HEK293 (cell line): ENCODE results near the gene SWI5.
A peak's percentile ranks its signal among the peaks of the same experiment; 100 is the strongest.

ENCODE experiments used
- CTCF ChIA-PET: fragments of 350-600 bp; formaldehyde crosslinking; extraction: SDS; loops from one replicate; lab custom pipeline; 2021; ENCODE audit warnings: antibody characterized with exemption; lab: Yijun Ruan, JAX
- POLR2A ChIA-PET: fragments of 300-600 bp; formaldehyde crosslinking; extraction: SDS; loops from one replicate; lab custom pipeline; 2020; ENCODE audit warnings: antibody characterized with exemption, inconsistent platforms; lab: Yijun Ruan, JAX
- H3K27ac ChIP-seq: fragments of 200-500 bp; sonication (Bioruptor generic); 2 replicates; pipeline ENCODE4 v1.5.1; 2014; ENCODE audit warnings: low read depth, low read length, control low read depth, inconsistent platforms; ENCODE audit errors: extremely low read depth
- H3K36me3 ChIP-seq, 2 experiments: fragments of 200-500 bp in 1 of 2; sonication (Bioruptor generic) in 1 of 2; 1 replicate in 1 of 2; 2 replicates in 1 of 2; pipeline ENCODE4 v1.5.1; 2014 to 2017; ENCODE audit warnings: inconsistent platforms in 2 of 2, low read length in 2 of 2; ENCODE audit not compliant: control insufficient read depth in 2 of 2, insufficient read depth in 1 of 2
- H3K4me1 ChIP-seq: fragments of 200-500 bp; sonication (Bioruptor generic); 2 replicates; pipeline ENCODE4 v1.5.1; 2014; ENCODE audit warnings: mild to moderate bottlenecking, low read length, inconsistent platforms; ENCODE audit not compliant: control insufficient read depth, insufficient read depth
- H3K4me3 ChIP-seq: 2 replicates; pipeline ENCODE4 v1.5.1; 2011; ENCODE audit warnings: low read depth, mild to moderate bottlenecking, control low read depth, low read length, moderate library complexity
- H3K9me3 ChIP-seq: fragments of 200-500 bp; sonication (Bioruptor generic); 2 replicates; pipeline ENCODE4 v1.5.1; 2014; ENCODE audit warnings: low read depth, low read length, inconsistent platforms; ENCODE audit not compliant: control insufficient read depth, insufficient read depth
- BCL11A ChIP-seq: fragments of 450-650 bp; formaldehyde crosslinking; IDR thresholded peaks from 2 replicates; pipeline ENCODE4 v1.5.1; 2016; ENCODE audit warnings: low read depth, missing biosample characterization, missing genetic modification characterization
- REPIN1 ChIP-seq: fragments of 450-650 bp; formaldehyde crosslinking; IDR thresholded peaks from 2 replicates; pipeline ENCODE4 v1.5.1; 2017; ENCODE audit warnings: missing biosample characterization, missing genetic modification characterization, low read depth
- SETDB1 ChIP-seq: IDR thresholded peaks from one replicate; pipeline ENCODE4 v1.6.1; 2017; ENCODE audit warnings: mild to moderate bottlenecking, low read length, moderate library complexity, mixed read lengths; ENCODE audit not compliant: insufficient read length
- ZBTB1 ChIP-seq: fragments of 450-650 bp; formaldehyde crosslinking; IDR thresholded peaks from 2 replicates; pipeline ENCODE4 v1.5.1; 2016; ENCODE audit warnings: missing biosample characterization, missing genetic modification characterization
- ZBTB10 ChIP-seq: fragments of 450-650 bp; formaldehyde crosslinking; IDR thresholded peaks from 2 replicates; pipeline ENCODE4 v1.5.1; 2016; ENCODE audit warnings: missing biosample characterization, missing genetic modification characterization
- ZNF121 ChIP-seq: fragments of 450-650 bp; formaldehyde crosslinking; IDR thresholded peaks from 2 replicates; pipeline ENCODE4 v1.5.1; 2016; ENCODE audit warnings: missing biosample characterization, missing genetic modification characterization
- ZNF132 ChIP-seq: fragments of 450-650 bp; formaldehyde crosslinking; IDR thresholded peaks from 2 replicates; pipeline ENCODE4 v1.5.1; 2017; ENCODE audit warnings: missing biosample characterization, missing genetic modification characterization, borderline replicate concordance
- ZNF239 ChIP-seq: fragments of 450-650 bp; formaldehyde crosslinking; IDR thresholded peaks from 2 replicates; pipeline ENCODE4 v1.5.1; 2016; ENCODE audit warnings: missing biosample characterization, missing genetic modification characterization
- ZNF248 ChIP-seq: fragments of 450-650 bp; formaldehyde crosslinking; IDR thresholded peaks from 2 replicates; pipeline ENCODE4 v1.5.1; 2017; ENCODE audit warnings: missing biosample characterization, missing genetic modification characterization
- ZNF311 ChIP-seq: fragments of 450-650 bp; formaldehyde crosslinking; IDR thresholded peaks from 2 replicates; pipeline ENCODE4 v1.5.1; 2017; ENCODE audit warnings: missing biosample characterization, missing genetic modification characterization, borderline replicate concordance
- ZNF341 ChIP-seq: fragments of 450-650 bp; formaldehyde crosslinking; IDR thresholded peaks from 2 replicates; pipeline ENCODE4; 2016; ENCODE audit warnings: low read depth, missing biosample characterization, missing genetic modification characterization
- ZNF366 ChIP-seq: fragments of 450-650 bp; formaldehyde crosslinking; conservative IDR thresholded peaks from 2 replicates; pipeline ENCODE4 v1.5.1; 2016; ENCODE audit warnings: missing biosample characterization, missing genetic modification characterization
- ZNF404 ChIP-seq: fragments of 450-650 bp; formaldehyde crosslinking; IDR thresholded peaks from 2 replicates; pipeline ENCODE4 v1.5.1; 2017; ENCODE audit warnings: missing biosample characterization, missing genetic modification characterization
- ZNF416 ChIP-seq: fragments of 450-650 bp; formaldehyde crosslinking; IDR thresholded peaks from 2 replicates; pipeline ENCODE4 v1.5.1; 2016; ENCODE audit warnings: missing biosample characterization, missing genetic modification characterization
- ZNF544 ChIP-seq: fragments of 450-650 bp; formaldehyde crosslinking; IDR thresholded peaks from 2 replicates; pipeline ENCODE4 v1.5.0; 2017; ENCODE audit warnings: missing biosample characterization, missing genetic modification characterization
- ZNF548 ChIP-seq: fragments of 450-650 bp; formaldehyde crosslinking; IDR thresholded peaks from 2 replicates; pipeline ENCODE4 v1.5.1; 2016; ENCODE audit warnings: missing biosample characterization, missing genetic modification characterization
- ZNF561 ChIP-seq: fragments of 450-650 bp; IDR thresholded peaks from 2 replicates; pipeline ENCODE4 v1.5.1; 2018; ENCODE audit warnings: missing biosample characterization, missing genetic modification characterization, borderline replicate concordance
- ZNF571 ChIP-seq: fragments of 450-650 bp; formaldehyde crosslinking; IDR thresholded peaks from 2 replicates; pipeline ENCODE4 v1.5.0; 2017; ENCODE audit warnings: missing biosample characterization, missing genetic modification characterization
- ZNF610 ChIP-seq: fragments of 450-650 bp; formaldehyde crosslinking; IDR thresholded peaks from 2 replicates; pipeline ENCODE4 v1.5.1; 2016; ENCODE audit warnings: missing biosample characterization, missing genetic modification characterization, borderline replicate concordance
- ZNF629 ChIP-seq: fragments of 450-650 bp; formaldehyde crosslinking; IDR thresholded peaks from 2 replicates; pipeline ENCODE4 v1.5.1; 2017; ENCODE audit warnings: missing biosample characterization, missing genetic modification characterization
- ZNF654 ChIP-seq: fragments of 450-650 bp; formaldehyde crosslinking; IDR thresholded peaks from 2 replicates; pipeline ENCODE4 v1.5.1; 2016; ENCODE audit warnings: low read depth, missing biosample characterization, missing genetic modification characterization
- ZNF658 ChIP-seq: fragments of 450-650 bp; formaldehyde crosslinking; IDR thresholded peaks from 2 replicates; pipeline ENCODE4; 2016; ENCODE audit warnings: missing biosample characterization, missing genetic modification characterization
- ZNF747 ChIP-seq: fragments of 450-650 bp; formaldehyde crosslinking; IDR thresholded peaks from 2 replicates; pipeline ENCODE4 v1.5.1; 2016; ENCODE audit warnings: missing biosample characterization, missing genetic modification characterization
- ZNF776 ChIP-seq: fragments of 450-650 bp; formaldehyde crosslinking; IDR thresholded peaks from 2 replicates; pipeline ENCODE4 v1.5.0; 2017; ENCODE audit warnings: missing biosample characterization, missing genetic modification characterization, borderline replicate concordance
- ZSCAN18 ChIP-seq: fragments of 450-650 bp; formaldehyde crosslinking; IDR thresholded peaks from 2 replicates; pipeline ENCODE4 v1.5.1; 2016; ENCODE audit warnings: missing biosample characterization, missing genetic modification characterization
- ZSCAN4 ChIP-seq: fragments of 450-650 bp; formaldehyde crosslinking; IDR thresholded peaks from 2 replicates; pipeline ENCODE4 v1.5.1; 2017; ENCODE audit warnings: missing biosample characterization, missing genetic modification characterization
- TF ChIP-seq, protein P1 (sequence below): fragments of 450-650 bp; formaldehyde crosslinking; IDR thresholded peaks from 2 replicates; pipeline ENCODE4 v1.5.1; 2016; ENCODE audit warnings: missing biosample characterization, missing genetic modification characterization

The SWI5 gene

GRCh38 chr9:128316421-128316820 is 40.3 kb downstream of the SWI5 start:
- Histone ChIP-seq H3K36me3 (peaks cover 0 to 48% of the 10 kb centered on the region in 2 experiments; a peak in 2 of 3 replicates), H3K9me3 (no peaks in the 10 kb centered on the region), H3K4me1 (no peaks in the 10 kb centered on the region)
- ChIA-PET POLR2A (no interaction called here), CTCF (no interaction called here)
- TF ChIP-seq ZNF610 (tag by site-specific recombination) (no peak), ZNF548 (tag by site-specific recombination) (no peak), ZBTB1 (tag by site-specific recombination) (no peak), ZNF571 (tag by site-specific recombination) (no peak), ZNF248 (tag by site-specific recombination) (no peak), ZNF561 (no peak), ZNF654 (no peak), ZNF132 (tag by site-specific recombination) (no peak), ZNF658 (no peak), ZNF544 (tag by site-specific recombination) (no peak), ZNF747 (tag by site-specific recombination) (no peak), ZNF239 (tag by site-specific recombination) (no peak)
- TF ChIP-seq, all 188 proteins: peak for 0
- Histone ChIP-seq H3K4me3 (no peak overlapping the region), H3K27ac (no peak overlapping the region)

GRCh38 chr9:128317629-128318028 is 41.6 kb downstream of the SWI5 start:
- ChIA-PET POLR2A (interaction anchor here (0.9 kb wide), 1 partner anchor 9 kb away, joined by 5 read pairs; no protein-coding TSS in a partner anchor), CTCF (no interaction called here)
- Histone ChIP-seq H3K9me3 (no peaks in the 10 kb centered on the region), H3K27ac (no peak overlapping the region), H3K4me3 (no peak overlapping the region), H3K36me3 (peaks cover 0 to 46% of the 10 kb centered on the region in 2 experiments; a peak in 2 of 3 replicates), H3K4me1 (no peaks in the 10 kb centered on the region)
- TF ChIP-seq ZNF341 (tag by site-specific recombination) (no peak), REPIN1 (no peak), ZNF416 (no peak), BCL11A (tag by site-specific recombination) (no peak), ZNF366 (tag by site-specific recombination) (no peak), ZNF776 (tag by site-specific recombination) (no peak)
- TF ChIP-seq, protein P1, sequence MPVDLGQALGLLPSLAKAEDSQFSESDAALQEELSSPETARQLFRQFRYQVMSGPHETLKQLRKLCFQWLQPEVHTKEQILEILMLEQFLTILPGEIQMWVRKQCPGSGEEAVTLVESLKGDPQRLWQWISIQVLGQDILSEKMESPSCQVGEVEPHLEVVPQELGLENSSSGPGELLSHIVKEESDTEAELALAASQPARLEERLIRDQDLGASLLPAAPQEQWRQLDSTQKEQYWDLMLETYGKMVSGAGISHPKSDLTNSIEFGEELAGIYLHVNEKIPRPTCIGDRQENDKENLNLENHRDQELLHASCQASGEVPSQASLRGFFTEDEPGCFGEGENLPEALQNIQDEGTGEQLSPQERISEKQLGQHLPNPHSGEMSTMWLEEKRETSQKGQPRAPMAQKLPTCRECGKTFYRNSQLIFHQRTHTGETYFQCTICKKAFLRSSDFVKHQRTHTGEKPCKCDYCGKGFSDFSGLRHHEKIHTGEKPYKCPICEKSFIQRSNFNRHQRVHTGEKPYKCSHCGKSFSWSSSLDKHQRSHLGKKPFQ (tag by site-specific recombination): no peak

DNA sequence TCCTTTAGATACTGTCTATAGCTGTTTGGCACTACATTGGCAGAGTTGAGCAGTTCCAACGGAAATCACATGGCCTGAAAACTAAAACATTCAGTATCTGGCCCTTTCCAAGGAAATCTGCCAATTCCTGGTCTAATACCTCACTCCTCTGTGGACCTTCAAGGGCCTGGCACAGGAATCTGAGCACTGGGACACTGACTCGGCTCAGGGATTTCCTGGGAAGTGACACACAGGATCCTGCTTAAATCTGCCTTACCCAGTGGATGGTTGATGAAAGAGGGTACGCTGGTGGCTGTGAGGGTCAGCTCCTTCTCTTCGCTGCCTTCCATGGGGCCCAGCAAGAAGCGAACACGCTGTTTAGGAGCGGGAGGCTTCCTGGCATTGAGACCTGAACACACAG is 45.3 kb downstream of the SWI5 start:
- H3K9me3 ChIP-seq: no peaks in the 10 kb centered on the region
- peaks cover 0 to 42% of the 10 kb centered on the region in 2 experiments; a peak in 1 of 3 replicates for H3K36me3 ChIP-seq
- CTCF ChIA-PET: interaction anchor here (0.7 to 1.0 kb wide), 2 partner anchors 20 to 29 kb away, joined by 4 to 10 read pairs; no protein-coding TSS in a partner anchor
- H3K4me1 ChIP-seq: no peaks in the 10 kb centered on the region
- peak overlapping the region; percentile 87 for H3K4me3 ChIP-seq
- POLR2A ChIA-PET: interaction anchor here (1.0 to 2.2 kb wide), 3 partner anchors 19 to 45 kb away, joined by 3 to 6 read pairs (median 3); partner anchors contain the start of genes SLC27A4 and SWI5
- H3K27ac ChIP-seq: no peak overlapping the region
- no peak for TF ChIP-seq ZSCAN4 (tag by site-specific recombination)
- TF ChIP-seq ZNF311 (tag by site-specific recombination): no peak
- TF ChIP-seq ZNF404 (tag by site-specific recombination): no peak
- TF ChIP-seq ZSCAN18 (tag by site-specific recombination): no peak
- TF ChIP-seq ZBTB10: no peak
- TF ChIP-seq ZNF629 (tag by site-specific recombination): no peak
- no peak for TF ChIP-seq ZNF121
- no peak for TF ChIP-seq SETDB1
